ENCODE measurements around the gene RAD54L.
"Not testable (repeated sequence)": the region's sequence is repeated elsewhere in the genome, so short reads cannot be mapped to it uniquely, and the experiment has no call there.

The RAD54L gene

GRCh38 chr1:46325285-46326076, 77.9 kb downstream of the RAD54L start:
- peaks cover 22% of the 10 kb centered on the region for H3K4me1 ChIP-seq (ENCODE audit: control insufficient read depth, insufficient read depth, low read length)
- not testable (repeated sequence) for H3K27ac ChIP-seq (ENCODE audit: low read depth, low read length); H3K27me3 ChIP-seq (ENCODE audit: control insufficient read depth, insufficient read depth, low read length); H3K36me3 ChIP-seq (ENCODE audit: control insufficient read depth, insufficient read depth, low read length); H3K9ac ChIP-seq (ENCODE audit: low read depth, low read length); H3K4me3 ChIP-seq (ENCODE audit: low read depth, low read length); H3K9me3 ChIP-seq (ENCODE audit: control insufficient read depth, insufficient read depth, low read length)

Data from HUES48 (cell line).